GM18867 (cell line): ENCODE results near the gene RNPEPL1.

Experiments
- ATAC-seq: cut with Tn5 transposase; IDR thresholded peaks from one replicate; pipeline ENCODE4 v1.9.1; 2021; ENCODE audit warnings: mild to moderate bottlenecking, moderate library complexity; ENCODE audit not compliant: unreplicated experiment

Gene RNPEPL1

GRCh38 chr2:240622531-240623235, 54.4 kb downstream of the RNPEPL1 start:
- ATAC-seq, result no peak

GRCh38 chr2:240623531-240624010, 55.3 kb downstream of the RNPEPL1 start:
- no peak for ATAC-seq

DNA sequence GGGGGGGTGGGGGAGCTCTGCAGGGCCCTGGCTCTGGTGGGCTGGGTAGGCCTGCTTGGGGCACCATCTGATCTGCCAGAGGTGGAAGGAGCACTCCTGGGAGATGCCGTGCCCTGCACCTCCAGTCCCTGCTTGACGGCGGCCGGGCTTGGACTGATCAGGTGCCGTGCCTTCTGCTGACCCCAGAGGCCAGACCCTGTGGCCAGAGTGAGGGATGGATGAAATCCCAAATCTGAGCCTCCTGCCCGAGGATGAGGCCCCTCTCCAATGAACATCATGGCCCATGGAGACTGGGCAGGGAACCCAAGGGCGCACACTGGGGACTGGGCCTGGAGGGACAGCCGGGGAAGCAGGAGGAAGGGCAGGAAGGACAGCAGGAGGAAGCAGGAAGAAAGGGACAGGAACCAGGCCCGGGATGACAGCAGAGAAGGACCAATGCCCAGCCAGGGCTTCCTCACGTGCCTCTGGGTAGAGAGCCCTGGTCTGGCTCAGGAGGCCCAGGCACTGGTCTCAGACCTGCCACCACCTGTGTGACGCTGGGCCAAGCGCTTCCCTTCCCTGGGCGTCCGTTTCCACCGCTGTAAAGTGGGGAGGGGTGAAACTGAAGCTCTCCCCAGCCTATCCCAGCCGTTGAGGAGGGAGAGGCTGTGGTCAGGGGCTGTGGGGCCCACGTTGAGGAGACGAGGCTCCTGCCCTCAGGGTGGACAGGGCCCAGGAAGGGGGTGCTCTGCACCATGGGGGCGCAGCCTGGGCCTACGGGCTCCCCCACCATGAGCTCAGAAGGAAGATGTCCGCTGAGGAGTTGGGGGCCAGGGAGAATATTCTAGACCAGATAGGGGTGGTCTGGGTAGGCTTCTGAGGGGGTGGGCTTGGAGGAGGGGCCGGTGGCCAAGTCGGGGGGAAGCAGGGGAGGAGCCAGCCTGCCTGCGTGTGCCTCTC, 56.0 kb downstream of the RNPEPL1 start:
- no peak for ATAC-seq

- ATAC-seq, result no peak
Measured at GRCh38 chr2:240624950-240625621, 56.8 kb downstream of the RNPEPL1 start, which contains the start of gene GPR35. GPR35 (plus strand) TSS chr2:240625480; CDS start chr2:240629953, 4,473 bp downstream.

DNA sequence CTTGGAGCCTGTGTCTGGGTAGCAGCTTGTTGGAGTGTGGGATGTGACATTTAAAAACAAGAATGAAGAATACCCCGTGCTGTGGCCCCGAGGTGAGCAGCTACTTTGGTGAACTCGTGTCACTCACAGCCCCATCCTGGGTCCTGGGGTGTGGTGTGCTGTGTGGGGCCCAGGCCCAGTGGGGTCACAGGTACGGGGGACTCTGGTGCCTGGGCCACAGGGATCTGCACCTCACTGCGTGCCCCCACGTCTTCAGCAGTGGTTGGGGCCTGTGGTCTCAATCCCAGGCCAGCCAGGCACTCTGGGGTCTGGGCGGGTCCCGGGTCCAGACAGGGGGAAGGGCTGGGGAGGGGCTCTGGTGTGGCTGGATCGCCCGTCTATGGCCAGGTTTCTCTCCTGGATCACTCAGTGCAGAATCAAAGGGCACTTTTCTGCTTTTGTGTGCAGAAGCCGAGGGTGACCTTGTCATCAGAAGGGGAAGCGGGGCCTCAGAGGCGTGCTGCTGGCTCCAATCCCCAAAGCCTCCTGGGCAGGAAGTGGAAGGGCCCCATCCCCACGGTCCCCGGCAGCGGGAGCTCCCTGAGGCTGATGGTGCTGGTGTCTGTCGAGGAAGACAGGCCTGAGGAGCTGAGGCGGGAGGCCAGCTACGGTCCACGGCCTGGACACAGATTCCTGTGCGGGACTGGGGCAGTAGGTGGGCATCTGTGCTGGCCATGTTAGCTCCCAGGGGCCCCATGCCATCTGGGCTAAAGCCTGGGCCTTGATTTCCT, 58.4 kb downstream of the RNPEPL1 start:
- no peak for ATAC-seq

DNA sequence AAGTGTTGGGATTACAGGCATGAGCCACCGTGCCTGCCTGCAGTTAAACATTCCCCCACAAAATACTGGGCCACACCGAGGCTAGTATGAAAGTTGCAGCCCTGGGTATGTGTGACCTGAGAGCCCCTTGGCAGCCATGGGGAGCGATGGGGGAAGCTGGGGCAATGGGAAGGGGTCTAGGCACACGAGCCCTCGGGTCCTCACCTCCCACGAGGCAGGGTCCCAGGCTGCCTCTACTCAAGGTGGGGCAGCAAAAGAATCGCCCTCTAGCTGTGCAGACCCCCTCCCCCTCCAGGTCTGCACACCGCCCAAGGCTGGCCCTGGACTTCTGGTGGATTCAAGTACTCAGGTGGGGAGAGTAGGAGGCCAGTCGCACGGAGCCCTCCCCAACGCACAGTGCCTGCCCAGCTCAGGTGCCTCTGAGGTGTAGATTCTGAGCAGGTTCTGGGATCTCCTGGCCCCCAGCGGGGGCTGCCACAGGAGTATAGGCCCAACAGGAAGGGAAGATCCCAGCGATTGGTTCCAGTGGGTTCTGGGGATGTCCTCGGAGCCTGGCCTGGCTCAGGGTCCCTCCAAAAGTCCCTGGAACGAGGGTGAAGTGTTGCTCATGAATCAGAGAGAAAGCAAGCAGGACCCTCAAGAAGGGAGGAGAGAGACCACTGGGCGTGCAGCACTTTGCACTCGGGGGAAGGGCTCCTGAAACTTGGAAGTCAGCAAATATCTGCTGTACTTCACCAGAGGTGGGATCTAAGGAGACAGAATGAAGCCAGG, 59.6 kb downstream of the RNPEPL1 start:
- ATAC-seq, result no peak

DNA sequence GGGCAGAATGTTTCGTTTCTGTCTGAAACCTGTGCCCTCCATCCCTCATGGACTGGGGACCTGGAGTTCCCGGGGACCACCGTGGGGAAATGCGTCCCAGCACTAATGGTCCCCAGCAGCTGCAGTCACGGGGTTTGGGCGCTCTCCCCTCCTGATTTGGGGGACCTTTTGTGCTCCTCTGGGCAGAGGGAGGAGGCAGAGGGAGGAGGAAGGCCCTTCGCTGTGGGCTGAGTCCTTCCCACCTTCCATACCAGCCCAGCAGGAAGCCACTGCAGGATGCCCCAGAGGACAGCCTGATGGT, 60.2 kb downstream of the RNPEPL1 start:
- no peak for ATAC-seq

DNA sequence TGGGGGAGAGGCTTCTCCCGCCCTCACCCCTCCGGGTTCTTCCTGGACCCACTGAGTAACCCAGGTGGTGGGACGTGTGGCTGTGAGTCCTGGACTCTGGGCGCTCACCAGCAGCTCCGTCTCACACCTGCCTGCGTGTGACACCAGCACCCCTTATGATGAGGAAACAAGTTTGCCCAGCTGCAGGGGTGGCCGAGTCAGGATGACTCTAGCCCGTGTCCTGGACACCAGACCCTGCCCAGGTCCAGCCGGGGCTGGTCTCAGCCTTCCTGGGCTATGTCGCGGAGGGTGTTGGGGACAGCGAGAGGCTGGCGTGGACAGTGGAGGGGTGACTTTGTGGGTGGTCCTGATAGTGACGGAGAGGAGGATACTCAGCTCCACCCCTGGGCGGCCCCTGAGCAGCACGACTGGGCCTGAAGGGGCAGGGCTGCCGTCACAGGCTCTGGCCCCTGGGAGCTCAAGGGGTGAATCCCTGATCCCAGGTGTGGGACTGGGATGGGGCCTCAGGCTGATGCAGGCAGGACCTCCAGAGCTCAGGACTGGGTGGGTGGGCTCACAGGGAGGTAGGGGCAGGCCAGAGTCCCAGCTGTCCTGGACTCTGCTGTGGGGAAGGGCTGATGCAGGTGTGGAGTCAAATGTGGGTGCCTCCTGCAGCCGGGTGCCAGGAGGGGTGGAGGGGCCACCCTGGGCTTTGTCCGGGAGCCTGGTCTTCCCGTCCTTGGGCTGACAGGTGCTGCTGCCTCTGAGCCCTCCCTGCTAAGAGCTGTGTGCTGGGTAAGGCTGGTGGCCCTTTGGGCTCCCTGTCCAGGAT, 60.7 kb downstream of the RNPEPL1 start:
- no peak for ATAC-seq

GRCh38 chr2:240629619-240629967, 61.3 kb downstream of the RNPEPL1 start:
- ATAC-seq, result no peak

- no peak for ATAC-seq
Measured at GRCh38 chr2:240629968-240630770, 61.9 kb downstream of the RNPEPL1 start.
